CD4-positive, alpha-beta T cell treated with Interleukin-4 for 1 hour (primary cell): ENCODE data around the gene C19orf85.

Experiments used
- DNase-seq, 2 donors: peaks; one replicate each; pipeline ENCODE4 v3.0.0-alpha.2; 2020 to 2022

Gene C19orf85

GRCh38 chr19:55436847-55437246 is 27.7 kb downstream of the C19orf85 start:
- DNase-seq, result no peak

GRCh38 chr19:55435020-55435419 is 29.5 kb downstream of the C19orf85 start:
- DNase-seq, result no peak

- DNase-seq, result no peak
Observed at GRCh38 chr19:55434356-55434919, 30.1 kb downstream of the C19orf85 start.

- no peak for DNase-seq
Observed at GRCh38 chr19:55433292-55433691, 31.3 kb downstream of the C19orf85 start.

DNA sequence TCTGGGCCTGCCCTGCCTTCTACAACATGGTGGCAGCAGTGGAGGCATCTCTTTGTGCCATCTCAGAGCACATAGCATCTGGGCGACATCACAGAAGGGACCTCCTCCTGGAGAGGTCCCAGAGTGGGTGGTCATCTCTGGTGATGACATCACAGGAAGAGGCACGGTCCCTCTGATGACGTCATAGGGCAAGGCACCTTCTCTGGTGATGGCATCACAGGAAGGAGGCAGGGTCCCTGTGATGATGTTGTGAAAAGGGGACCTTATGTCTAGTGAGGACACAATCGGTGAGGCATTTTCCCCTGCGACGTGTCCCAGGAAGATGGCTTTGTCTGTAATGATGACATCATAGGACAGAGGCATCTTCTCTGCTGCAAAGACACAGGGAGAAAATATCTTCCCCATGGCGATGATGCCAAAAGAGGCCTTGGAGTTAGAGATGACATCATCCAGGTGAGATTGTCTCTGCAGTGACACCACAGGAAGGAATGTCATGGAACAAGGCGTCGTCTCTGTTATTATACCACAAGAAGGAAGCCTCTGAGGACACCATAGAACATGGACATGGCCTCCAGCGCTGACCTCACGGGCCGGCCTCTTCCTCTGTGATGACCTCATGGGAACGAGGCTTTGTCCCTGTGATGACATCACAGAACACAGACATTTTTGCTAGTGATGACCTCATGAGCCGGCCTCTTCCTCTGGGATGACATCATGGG is 32.2 kb downstream of the C19orf85 start:
- no peak for DNase-seq

- no peak for DNase-seq
Observed at GRCh38 chr19:55431183-55431582, 33.4 kb downstream of the C19orf85 start.

DNA sequence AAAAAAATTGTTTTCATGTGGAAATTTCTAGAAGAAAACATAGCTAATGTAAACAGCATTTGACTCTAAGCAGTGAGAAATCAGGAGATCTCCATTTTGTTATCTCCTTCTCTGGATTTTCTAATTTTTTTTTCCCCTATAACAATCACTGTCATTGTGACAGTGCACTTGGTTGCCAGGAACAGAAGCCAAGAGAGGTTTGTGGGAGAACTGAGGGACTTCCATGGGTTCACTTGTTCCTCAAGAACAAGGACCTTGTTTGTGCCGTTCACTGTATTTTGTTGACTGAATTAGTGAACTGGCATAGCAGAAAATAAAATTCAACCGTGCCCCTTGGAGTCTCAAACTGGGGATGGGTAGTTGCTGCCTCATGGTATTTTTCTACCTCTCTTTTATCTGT is 38.5 kb downstream of the C19orf85 start:
- DNase-seq, result no peak

DNA sequence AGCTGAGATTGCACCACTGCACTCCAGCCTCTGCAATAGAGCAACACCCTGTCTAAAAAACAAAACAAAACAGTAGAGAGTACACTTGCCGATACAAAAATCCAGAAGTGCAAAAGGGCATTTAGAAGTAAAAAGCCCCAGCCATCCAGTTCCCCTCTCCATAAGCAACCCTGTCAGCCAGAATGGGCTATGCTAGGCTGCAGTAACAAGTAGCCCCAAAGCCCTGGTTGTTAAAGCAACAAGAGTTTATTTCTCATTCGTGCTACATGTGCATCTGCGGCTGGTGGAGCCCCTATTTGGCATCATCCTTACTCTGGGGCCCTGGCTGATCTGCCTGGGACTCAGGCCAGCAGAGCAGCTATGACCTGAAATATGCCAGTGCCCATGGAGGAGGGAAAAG is 40.0 kb downstream of the C19orf85 start:
- no peak for DNase-seq

DNA sequence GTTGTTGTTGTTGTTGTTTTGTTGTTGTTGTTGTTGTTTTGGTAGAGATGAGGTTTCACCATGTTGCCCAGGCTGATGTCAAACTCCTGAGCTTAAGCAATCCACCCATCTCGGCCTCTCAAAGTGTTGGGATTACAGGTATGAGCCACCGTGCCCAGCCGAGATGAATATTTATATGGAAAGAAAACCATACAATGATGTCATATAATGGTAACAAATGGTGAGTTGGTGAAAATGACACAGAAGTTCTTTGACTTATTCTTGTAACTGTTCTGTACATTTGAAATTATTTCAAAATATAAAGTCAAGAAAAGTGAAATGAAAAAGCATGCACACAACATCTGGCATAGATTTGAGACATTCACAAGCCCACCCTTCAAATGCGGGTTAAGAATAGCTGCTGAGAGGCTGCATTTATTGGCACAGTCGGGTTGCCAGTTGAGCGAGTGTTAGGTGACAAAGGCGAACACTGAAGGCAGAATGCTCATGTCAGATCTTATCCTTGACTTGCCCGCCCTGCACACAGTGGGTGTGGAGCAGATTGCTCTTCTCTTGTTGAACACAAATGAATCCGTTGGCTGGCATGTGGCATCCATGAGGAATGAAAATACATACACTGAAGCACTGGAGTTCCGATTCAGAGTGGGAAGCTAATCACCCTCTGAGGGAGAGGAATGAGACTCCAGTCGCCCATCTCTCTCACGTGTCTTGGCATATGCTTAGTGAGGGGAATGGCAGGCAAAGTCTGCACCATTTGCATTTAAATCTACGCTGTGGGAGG is 41.1 kb downstream of the C19orf85 start:
- DNase-seq, result no peak

- DNase-seq, result peak; percentile 27 to 56
Observed at GRCh38 chr19:55421281-55421680, 43.3 kb downstream of the C19orf85 start.

DNA sequence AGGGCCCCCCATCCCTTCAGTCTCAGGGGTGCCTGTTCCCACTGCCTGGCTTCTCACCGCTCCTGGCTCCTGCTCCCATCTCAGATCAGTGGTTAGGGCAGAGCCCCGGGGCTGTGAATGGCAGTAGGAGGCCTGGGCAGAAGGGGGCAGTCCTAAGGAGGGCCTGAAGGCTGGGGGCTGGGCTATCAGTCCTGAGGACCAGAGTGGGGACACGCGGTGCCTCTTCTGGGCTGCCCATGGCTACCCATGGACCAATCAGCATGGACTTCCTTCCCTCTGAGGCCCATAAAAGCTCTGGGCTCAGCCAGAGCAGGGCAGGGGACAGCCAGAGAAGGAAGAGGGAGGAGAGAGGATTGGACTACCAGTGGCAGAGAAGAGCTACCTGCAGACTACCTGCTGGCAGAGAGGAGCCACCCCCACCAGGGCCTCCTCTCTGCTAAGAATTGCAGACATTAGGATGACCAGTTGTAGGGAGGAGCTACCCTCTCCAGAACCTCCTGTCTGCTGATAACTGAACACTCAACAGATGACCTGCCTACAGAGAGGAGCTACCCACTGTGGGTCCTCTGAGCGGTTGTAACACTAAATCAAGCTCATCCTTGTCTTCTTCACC is 44.8 kb downstream of the C19orf85 start:
- DNase-seq, result no peak

GRCh38 chr19:55419103-55419502 is 45.4 kb downstream of the C19orf85 start:
- no peak for DNase-seq

DNA sequence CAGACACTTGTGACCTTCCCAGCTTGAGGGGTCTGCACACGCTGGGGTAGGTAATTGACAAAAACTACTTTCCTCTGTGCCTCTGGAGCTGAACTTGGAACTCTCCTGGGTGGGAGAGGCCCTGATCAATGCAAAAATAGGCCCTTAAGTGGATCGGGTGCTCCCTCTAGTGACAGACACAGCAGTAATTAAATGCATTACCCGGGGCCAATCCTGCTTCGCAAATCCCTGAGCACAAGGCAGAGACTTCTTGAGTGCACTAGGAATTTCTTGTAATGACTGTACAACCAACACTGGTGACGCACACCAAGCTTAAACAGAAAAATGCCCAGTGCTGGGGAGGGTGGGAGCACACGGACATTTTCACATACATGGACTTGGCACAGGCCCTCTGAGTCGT is 46.4 kb downstream of the C19orf85 start:
- DNase-seq, result peak; percentile 61 to 72
